IMR-90 (cell line): ENCODE data around the gene TIMM23B.
"Not testable (repeated sequence)": the region's sequence is repeated elsewhere in the genome, so short reads cannot be mapped to it uniquely, and the experiment has no call there.

Source experiments
- BHLHE40 ChIP-seq: fragments of 150-350 bp; IDR thresholded peaks from 2 replicates; pipeline ENCODE4 v1.6.1; 2016; ENCODE audit warnings: mild to moderate bottlenecking, low read depth, low read length
- CTCF ChIP-seq: conservative IDR thresholded peaks from 2 replicates; pipeline ENCODE4 v1.5.1; 2012; ENCODE audit warnings: mild to moderate bottlenecking, low read depth, low read length, improper control_type of control experiment
- MXI1 ChIP-seq: IDR thresholded peaks from 2 replicates; pipeline ENCODE4 v1.6.1; 2012; ENCODE audit warnings: low read depth, mild to moderate bottlenecking, low read length, moderate library complexity, borderline replicate concordance
- POLR2A ChIP-seq: IDR thresholded peaks from 2 replicates; pipeline ENCODE4 v1.6.1; 2012; ENCODE audit warnings: mild to moderate bottlenecking, low read depth, low read length
- RAD21 ChIP-seq: IDR thresholded peaks from 2 replicates; pipeline ENCODE4 v1.6.1; 2012; ENCODE audit warnings: low read length, improper control_type of control experiment
- RCOR1 ChIP-seq: IDR thresholded peaks from 2 replicates; pipeline ENCODE4 v1.6.1; 2012; ENCODE audit warnings: mild to moderate bottlenecking, low read length, improper control_type of control experiment; ENCODE audit not compliant: insufficient replicate concordance

GRCh38 chr10:49942339-49942705, 469 bp downstream of the TIMM23B start:
- TF ChIP-seq CTCF, MXI1, RAD21, POLR2A, BHLHE40, RCOR1: not testable (repeated sequence)
